Middle frontal gyrus (tissue), 1 donor: ENCODE results near the gene FEM1C.

Source experiments
- DNase-seq: peaks from one replicate; pipeline ENCODE4 v3.0.0-alpha.2; 2015; ENCODE audit warnings: low spot score; ENCODE audit errors: extremely low spot score

FEM1C gene, protein sequence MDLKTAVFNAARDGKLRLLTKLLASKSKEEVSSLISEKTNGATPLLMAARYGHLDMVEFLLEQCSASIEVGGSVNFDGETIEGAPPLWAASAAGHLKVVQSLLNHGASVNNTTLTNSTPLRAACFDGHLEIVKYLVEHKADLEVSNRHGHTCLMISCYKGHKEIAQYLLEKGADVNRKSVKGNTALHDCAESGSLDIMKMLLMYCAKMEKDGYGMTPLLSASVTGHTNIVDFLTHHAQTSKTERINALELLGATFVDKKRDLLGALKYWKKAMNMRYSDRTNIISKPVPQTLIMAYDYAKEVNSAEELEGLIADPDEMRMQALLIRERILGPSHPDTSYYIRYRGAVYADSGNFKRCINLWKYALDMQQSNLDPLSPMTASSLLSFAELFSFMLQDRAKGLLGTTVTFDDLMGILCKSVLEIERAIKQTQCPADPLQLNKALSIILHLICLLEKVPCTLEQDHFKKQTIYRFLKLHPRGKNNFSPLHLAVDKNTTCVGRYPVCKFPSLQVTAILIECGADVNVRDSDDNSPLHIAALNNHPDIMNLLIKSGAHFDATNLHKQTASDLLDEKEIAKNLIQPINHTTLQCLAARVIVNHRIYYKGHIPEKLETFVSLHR

DNA sequence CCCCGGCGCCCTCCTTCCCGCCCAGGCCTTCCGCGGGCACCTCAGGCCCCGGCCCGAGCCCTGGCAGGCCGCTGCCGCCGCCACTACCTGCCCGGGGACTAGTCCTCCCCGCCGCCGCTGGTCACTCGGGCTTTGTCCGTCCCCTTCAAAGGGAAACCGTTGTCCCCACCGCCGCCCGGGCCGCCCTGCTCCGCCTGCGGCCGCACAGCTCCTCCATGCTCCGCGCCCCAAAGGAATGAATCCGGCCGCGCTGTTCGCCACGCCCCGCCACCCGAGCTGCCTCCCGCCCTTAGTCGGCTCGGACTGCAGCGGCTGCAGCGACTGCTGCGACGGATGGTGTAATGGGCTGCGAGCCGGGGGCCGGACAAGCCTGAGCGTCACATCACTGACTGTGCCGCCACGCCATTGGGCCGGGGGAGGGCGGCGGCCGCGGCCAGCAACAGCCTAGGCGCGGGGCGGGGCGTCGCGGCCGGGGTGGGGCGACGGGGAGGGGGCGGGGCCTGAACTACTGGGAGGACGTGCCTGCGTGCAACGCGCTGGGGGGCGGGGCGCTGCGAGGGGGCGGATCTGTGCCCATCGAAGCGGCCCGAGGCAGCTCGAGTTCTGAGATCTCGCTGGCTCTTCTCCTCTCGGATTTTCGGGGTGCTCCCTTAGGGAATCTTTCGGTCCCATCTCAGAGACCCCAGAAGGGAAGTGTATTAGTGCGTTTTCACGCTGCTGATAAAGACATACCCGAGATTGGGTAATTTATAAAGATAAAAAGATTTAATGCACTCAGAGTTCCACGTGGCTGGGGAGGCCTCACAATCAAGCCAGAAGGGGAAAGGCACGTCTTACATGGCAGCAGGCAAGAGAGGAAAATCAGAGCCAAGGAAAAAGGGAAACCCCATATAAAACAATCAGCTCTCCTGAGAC is at the start of gene FEM1C:
FEM1C (minus strand) TSS at position 340 of the 915 bp plus-strand sequence. CDS start 1,282 bp downstream, outside the sequence.
- peak; percentile 92 for DNase-seq

DNA sequence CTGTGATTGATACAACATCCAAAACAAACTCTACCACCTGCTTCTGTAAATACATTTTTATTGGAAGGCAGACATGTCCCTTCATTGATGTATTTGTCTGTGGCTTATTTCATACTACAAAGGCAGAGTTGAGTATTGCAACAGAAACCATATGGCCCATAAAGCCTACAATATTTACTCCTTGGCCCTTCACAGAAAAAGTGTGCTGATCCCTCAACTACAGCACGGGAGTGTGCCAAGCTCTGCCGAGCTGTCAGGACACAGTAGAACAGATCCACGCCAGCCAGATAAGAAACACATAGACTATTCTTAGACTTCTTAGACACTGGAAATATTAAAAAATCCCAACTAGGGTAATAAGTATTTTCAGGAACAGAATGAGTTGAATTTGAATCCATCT is 44.5 kb upstream of the FEM1C start:
- no peak for DNase-seq

DNA sequence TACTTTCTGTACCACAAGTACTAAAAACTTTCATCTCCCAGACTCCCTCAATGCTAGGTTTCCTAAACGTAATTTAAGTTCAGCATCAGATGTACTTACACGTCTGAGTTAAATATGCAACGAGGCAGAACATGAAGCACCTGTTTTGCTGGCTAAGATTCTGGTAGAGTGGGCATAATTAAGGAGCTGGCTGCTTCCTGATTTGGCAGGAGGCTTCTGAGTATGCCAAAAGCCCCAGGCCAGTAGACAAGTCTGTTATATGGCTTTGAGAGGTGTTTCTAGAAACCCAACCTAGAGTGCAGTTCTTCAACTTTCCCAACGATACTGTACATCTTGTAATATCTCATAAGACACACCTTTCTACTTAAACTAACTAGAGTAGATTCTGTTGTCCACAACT is 44.1 kb upstream of the FEM1C start:
- DNase-seq = no peak

DNA sequence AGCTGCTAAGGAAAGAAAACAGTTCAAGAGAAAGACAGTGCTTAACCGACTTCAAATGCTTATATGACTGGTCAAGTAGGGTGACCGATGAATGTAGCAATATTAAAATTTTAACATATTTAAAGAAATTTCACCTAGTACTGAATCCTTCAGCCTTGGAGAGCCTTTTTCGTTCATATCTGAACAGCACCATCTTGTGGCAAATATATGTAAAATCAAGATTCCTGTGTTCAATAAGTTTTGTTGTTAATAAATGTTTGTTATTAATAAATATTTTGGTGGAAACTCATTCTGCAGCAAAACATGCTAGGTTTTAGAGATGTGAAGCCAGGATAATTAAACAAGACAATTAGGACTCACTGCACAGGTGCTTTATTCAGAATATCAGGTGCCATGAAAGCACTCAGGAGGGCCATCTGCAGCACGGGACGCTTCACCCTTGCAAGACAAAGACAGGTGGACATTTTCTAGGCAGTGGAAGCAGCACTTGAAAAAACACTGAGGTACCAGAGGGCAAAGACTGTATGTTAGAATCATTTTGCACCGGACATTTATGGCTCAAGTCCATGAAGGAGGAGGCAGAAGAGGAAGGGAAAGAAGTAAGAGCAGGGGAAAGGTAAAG is 42.1 kb upstream of the FEM1C start:
- no peak for DNase-seq

DNA sequence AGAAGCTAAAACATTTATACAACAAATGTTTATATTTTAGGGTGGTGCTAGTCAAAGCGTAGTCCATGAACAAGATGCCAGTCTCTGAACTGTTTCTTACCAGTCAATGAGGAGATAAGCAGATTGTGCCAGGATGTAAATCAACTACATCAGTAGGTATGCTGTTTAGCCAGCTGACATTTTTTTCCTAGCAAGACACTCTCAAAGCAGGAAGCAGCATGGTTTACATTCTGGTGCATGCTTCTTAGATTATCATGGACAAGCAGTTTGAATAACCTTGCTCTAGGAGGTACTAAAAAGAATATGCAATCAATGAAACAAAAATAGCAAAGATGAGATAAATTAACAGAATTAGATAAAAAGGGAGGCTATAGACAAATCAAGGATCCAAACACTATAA is 40.7 kb upstream of the FEM1C start:
- no peak for DNase-seq

DNA sequence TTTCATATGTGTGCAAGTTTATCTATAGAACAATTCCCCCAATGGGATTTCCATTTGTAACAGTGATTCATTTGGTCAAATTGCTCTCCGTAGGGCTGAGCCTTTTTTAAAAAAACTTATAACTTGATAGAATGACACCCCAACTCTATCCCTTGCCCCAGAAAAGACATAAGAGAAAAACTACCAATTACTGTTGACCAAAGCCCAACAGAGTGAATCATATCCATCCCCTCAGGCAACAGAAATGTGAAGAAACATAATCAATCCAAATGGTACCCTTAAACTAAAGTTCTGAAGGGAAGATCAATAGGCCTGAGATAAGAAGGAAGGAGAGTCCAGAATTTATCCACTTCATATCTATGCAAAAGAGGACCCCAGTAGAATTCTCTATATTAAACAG is 39.9 kb upstream of the FEM1C start:
- no peak for DNase-seq

DNA sequence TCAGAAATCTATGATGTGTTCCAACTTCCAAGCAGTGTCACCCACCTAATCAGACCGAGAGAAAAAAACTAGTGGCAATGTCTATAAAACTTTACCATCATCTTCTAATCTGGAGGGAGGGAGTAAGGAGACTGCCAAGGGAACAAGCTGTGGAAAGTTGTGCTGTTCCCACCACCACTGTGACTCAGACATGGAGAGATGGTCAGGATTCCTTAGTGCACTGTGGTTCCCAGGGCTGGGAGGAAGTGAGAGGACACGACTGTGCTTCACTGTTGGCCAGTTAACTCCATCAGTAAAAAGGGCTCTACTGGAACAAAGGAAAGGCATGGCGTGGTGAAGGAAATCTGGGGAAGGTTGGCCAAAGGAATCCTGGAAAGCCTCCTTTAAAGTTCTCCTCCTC is 38.9 kb upstream of the FEM1C start:
- no peak for DNase-seq

DNA sequence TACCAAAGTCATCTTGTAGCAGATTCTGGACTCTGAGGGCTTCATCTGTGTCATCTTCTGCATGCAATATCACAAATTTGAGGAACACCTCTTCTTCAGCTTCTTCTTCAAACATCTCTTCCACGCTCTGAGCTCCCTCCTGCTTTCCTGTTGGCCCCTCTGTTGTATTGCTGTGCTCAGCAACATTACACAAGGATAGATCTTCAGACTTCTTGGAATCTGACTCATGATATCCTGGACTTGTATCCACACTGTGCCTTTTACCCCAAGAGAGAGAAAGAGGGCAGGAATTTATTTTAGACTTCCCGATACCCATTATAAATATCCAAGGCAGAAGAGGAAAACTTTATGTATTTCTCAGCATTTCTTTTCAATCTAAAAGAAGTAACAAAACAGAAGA is 36.4 kb upstream of the FEM1C start:
- DNase-seq = no peak

DNA sequence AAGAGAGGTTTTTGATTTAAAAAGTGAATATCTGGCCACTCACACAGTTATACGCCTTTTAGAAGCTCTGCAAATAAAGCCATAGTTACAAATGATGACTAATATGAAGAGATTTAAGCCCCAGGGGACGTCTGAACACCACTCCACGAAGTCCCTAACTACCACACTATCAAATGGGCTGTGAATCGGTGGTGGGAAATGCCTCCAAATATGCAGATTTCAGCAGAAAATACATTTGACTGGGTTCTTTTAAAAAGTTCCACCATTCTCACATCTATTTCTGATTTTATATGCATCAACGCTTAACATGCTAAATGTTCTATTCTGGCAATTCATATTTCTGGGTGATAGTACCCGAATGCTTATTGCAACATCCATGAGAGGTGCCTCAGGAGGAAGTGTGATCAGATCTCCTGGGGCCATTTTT is 35.2 kb upstream of the FEM1C start:
- DNase-seq = no peak

DNA sequence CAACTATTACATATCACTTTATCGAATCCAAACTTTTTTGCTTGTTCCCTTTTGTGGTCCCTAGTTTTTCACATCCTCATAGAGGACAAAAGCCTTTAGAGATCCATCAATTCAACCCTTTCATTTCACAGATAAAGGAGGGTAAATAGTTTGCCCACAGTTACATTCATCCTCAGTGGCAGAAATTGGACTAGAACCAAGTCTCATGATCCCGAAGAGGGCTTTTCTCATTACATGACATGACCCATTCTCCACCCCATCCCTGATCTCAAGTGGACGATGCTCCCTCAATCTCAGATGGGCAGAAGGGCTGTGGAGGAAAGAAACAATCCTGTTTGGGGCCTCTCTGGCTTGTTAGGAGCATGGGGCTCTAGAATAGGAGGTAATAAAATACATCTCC is 34.6 kb upstream of the FEM1C start:
- DNase-seq = no peak

DNA sequence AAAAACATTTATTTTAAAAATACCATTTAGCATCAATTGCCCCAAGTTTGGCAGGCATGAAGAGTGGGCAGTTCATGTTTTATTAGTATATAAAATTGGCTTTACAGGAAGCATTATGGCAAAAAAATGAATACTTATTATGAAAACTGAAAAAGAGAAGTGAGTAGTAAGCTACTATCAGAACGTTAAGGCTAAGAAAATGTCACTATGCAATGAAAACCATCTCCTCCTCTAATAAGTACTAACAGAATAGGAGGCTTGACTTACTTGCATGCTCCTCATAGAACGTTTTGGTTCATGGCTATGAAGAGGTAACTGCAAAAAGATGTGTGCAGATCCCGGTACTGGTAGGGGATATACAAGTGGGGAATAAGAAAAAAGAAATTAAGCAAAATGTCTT is 34.1 kb upstream of the FEM1C start:
- no peak for DNase-seq

DNA sequence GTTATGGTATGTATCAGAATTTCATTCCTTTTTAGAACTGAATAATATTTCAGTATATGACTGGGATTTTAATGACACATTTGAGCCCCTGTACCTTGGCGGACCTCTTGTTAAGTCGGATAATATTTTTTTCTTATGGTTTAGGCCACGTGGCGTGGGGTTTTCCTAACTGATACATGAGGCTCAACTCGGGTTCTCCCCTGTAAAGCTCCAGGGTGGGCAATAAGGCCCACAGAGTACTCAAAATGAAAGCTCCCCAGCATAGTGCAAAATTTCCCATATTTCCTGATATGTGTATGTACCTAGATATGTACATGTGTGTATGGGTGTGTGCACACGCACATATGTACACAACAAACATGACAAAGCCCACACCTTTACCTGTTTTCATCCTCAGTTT is 33.2 kb upstream of the FEM1C start:
- DNase-seq = no peak

DNA sequence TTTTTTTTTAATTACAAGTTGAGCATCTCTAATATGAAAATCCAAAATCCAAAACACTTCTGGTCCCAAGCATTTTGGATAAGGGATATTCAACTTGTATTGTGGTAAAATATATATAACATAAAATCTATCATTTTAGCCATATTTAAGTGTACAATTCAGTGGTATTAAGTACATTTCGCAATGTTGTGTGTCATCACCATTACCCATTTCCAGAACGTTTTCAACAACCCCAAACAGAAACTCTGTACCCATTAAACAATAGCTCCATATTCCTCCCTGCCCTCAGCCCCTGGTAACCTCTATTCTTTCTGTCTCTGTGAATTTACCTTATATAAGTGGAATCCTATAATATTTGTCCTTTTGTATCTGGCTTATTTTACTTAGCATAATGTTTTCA is 32.8 kb upstream of the FEM1C start:
- DNase-seq = no peak

DNA sequence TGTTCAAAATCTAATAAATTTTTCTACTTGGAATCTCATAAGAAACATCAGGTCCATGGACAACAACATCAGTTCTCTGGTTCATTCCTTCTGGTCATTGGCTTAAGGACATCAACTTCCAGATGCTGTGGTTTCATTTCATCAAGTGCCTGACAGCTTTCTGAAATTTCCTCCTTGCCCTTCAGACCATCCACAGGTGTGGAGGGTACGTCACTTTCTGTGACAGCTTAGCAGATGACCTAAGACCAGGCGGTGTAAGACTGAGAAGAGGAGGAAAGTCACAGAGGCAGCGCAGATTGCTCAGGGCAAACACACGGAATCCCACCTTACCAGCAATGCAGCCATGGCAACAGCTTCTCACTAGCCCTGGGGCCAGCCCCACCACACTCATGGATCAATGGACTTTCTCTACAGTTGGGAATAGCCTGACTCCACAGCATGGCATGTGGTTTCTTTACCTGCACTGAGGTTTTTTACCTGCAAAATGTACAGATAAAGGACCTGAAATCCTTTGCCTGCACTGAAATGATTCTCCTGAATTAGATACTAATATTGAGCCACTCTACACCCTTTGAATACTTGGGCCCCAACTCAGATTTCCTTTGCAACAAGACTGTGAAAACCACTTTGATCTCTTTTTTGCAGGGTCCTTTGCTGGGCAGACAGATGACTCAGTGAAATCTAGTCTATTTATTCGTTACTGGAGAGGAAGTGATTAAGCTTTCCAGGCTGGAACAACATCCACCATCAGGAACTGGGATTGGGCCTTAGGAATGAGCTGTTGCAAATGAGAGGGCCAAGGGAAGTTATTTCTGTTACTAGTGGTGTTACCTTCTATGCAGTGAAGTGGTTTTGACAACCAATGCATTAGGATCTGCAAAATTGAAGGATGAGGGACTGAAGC is 30.8 kb upstream of the FEM1C start:
- no peak for DNase-seq

DNA sequence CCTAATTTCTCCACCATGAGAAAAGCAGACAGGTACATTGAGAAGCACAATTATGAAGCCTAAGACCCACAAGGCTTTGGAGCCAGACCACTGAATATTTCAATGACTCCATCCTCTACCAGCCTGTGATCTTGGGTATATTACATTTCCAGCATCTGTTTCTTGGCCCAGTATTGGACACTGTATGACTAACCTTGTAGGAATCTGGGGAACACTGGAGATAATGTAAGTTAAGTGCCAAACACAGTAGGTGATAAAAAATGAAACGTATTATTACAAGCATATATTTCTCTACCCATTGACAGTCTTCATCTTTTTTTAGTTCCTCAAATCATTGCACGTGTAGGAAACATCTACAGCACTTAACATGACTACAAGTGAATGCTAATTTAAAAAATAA is 28.6 kb upstream of the FEM1C start:
- no peak for DNase-seq

DNA sequence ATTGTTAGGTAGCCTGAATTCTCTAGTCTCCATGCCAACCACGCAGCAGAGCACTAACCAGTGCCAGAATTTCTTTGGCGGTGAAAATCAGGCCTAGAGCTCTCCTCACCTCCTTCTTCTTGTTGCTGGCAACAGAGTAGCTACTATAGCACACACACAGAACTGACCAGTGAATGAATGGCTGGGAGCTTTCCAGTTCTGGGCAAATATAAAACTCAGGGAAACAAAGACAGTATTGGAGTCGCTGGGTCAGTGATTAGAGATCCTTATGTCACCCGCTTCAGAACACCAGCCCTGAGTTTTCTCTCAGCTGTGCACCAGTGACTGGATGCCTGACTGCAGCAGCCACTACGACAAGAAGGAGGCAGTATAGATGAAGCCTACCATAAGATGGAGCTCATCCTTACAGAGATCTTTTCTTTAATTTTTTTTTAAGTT is 26.9 kb upstream of the FEM1C start:
- DNase-seq = peak; percentile 68

DNA sequence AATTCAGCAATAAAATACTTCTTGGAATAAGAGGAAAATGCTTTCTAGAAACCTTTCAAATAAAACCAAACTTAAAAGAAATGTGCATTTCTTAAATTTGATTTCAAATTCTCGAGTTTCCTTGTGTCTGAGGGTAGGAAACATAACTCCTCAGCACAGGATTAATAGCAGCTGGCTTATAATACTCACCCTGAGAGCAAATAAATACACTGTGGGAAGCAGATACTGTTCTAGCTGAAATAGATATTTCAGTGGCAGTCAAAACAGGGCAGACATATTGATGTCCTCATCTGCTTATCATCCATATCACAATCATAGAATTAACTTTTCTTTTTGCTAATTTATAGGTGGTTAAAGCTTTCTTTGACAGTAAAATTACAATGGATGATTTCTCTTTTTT is 24.1 kb upstream of the FEM1C start:
- no peak for DNase-seq

DNA sequence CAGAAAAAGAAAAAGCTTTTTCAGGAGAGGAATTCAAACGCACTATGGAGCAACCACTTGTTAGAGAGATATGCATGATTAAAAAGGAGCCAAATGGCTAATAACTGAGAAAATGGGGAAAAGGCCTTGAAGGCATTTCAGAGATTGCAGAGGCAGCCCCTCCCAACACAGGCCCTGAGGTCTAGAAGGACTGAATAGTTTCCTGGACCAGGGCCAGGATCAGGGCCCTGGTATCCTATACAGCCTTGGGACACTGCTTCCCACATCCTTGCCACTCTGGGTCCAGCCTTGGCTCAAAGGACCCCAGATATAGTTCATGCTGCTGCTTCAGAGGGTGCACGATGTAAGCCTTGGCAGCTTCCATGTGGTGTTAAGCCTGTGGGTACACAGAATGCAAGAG is 20.7 kb upstream of the FEM1C start:
- DNase-seq = no peak

DNA sequence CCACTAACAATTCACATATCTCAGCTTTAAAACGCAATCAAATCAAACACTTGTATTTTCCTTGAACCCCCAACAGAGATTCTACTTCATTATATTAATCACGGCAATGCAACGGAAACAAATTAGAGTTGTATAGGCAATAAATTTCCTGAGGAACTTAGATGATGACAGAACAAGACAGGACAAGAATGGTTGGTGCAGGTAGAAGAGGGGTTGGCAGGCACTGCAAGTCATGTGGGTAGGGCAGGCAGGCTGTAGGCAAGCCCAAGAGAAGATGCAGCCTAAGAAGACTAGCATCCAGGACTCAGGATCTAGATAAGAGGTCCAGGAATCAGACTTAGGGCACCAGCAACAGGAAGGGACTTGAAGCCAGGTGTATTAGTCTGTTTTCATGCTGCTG is 16.6 kb upstream of the FEM1C start:
- no peak for DNase-seq

DNA sequence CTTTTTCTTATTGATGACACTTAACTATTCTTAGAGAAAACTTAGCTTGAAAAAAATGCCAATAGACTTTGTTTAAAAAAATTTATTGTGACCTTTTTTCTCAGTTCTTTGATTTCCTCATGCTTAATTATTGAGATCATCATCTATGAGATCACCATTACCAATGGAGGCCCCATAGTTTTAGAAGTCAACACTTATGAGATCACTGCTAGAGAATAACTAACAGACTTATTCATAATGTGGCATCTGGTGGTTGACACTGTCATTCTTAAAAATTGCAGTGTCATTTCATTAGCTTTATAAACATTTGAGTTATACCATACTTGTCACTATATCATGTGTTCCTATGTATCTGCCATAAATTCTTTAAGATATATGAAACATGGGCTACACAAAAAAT is 14.9 kb upstream of the FEM1C start:
- no peak for DNase-seq
